ENCODE results near the gene LGI2. TPM values are rescaled to one million over a fixed set of nuclear protein-coding genes. Genes with fewer than 3 reads are reported as not detected.

LGI2 gene
- total and polyA plus RNA-seq, 9 of the 15 experiments (the other 6 are each of a cell fraction or from before 2014, with no cell fraction given), result 0.03 to 0.07 TPM; not detected in 7

GRCh38 chr4:25029479-25030276, 1.1 kb downstream of the LGI2 start:
- POLR2A ChIA-PET, result no interaction called here
- ATAC-seq (no peak; the same call in 2 of the 3 replicates), DNase-seq (ENCODE audit: extremely low read depth in 1 of 4, low spot score in 3 of 4) (no peak), FAIRE-seq (no peak)
- no peak overlapping the region for H2AFZ ChIP-seq (ENCODE audit: low read depth, low read length)
- peaks cover 3% of the 10 kb centered on the region for H3K9me1 ChIP-seq (ENCODE audit: control insufficient read depth, insufficient read depth, low read length)
- no peak overlapping the region for H3K4me3 ChIP-seq
- TF ChIP-seq POLR2AphosphoS5 (IDR thresholded peaks at IDR 0.05; ENCODE audit: control insufficient read depth, insufficient read depth, low read depth, low read length) (no peak), HDAC8 (tag; IDR thresholded peaks at IDR 0.05) (no peak), NEUROD1 (IDR thresholded peaks at IDR 0.05; ENCODE audit: borderline replicate concordance, low read depth, low read length, partially characterized antibody) (no peak), ATF4 (CRISPR knock-in tag; IDR thresholded peaks at IDR 0.05) (no peak), NELFE (IDR thresholded peaks at IDR 0.05; ENCODE audit: insufficient read depth, insufficient read length) (no peak), HNRNPLL (IDR thresholded peaks at IDR 0.05; ENCODE audit: low read depth, low read length, poor library complexity, severe bottlenecking) (no peak)
- no peaks in the 10 kb centered on the region for H3K36me3 ChIP-seq (ENCODE audit: control insufficient read depth, insufficient read depth, low read length)
- intact Hi-C loops (cut with micrococcal nuclease), result no loop called here
- CTCF ChIA-PET (ENCODE audit: low intra/inter-chr PET ratio), result no interaction called here
- no peaks in the 10 kb centered on the region for H3K79me2 ChIP-seq (ENCODE audit: control insufficient read depth, insufficient read depth, low read length)
- no peak overlapping the region for H3K4me2 ChIP-seq (ENCODE audit: insufficient read depth, low read length)
- no peak overlapping the region for H3K27ac ChIP-seq (ENCODE audit: extremely low read depth, low read depth, low read length)
- no peak overlapping the region for H3K9ac ChIP-seq (ENCODE audit: insufficient read depth in 1 of 2, low read depth in 2 of 2, low read length in 2 of 2)
- BruUV-seq (replicated peaks), result no TSS peak
- peaks cover 29 to 49% of the 10 kb centered on the region in 2 experiments for H3K27me3 ChIP-seq (ENCODE audit: control insufficient read depth in 2 of 2, insufficient read depth in 2 of 2, low read length in 2 of 2)
- WGBS (ENCODE audit: insufficient coverage, low coverage, missing lambda C conversion rate), result 1% methylated on average over 16 of the region's 19 CpGs
- H3K4me1 ChIP-seq (replicated peaks in 1 of 2; ENCODE audit: control insufficient read depth in 2 of 2, insufficient read depth in 2 of 2, low read length in 2 of 2), result peaks cover 0 to 5% of the 10 kb centered on the region in 2 experiments; a peak in 2 of 5 replicates
- no peaks in the 10 kb centered on the region for H3K9me3 ChIP-seq (replicated peaks; ENCODE audit: control insufficient read depth, insufficient read depth, low read depth, low read length)
- in situ Hi-C loops (cut with MboI), result no loop called here
- H4K20me1 ChIP-seq (replicated peaks; ENCODE audit: control insufficient read depth, insufficient read depth, low read length), result no peaks in the 10 kb centered on the region
